ENCODE results near the gene VGLL4.
"Not testable (repeated sequence)": the region's sequence is repeated elsewhere in the genome, so short reads cannot be mapped to it uniquely, and the experiment has no call there.

GRCh38 chr3:11511606-11512005 lies 132.1 kb downstream of the VGLL4 start:
- not testable (repeated sequence) for TF ChIP-seq EZH2 (IDR thresholded peaks at IDR 0.05; ENCODE audit: borderline replicate concordance, low read length); CTCF (conservative IDR thresholded peaks at IDR 0.05 in 1 of 2, IDR thresholded peaks at IDR 0.05 in 1 of 2; ENCODE audit: extremely low read depth in 1 of 2, insufficient read depth in 1 of 2, low read depth in 1 of 2, low read length in 2 of 2)

Measured in mammary epithelial cell (primary cell).